Panc1 (cell line): ENCODE measurements around the gene RIPK1. TPM values are rescaled to one million over a fixed set of nuclear protein-coding genes. Genes with fewer than 3 reads are reported as not detected.

Source experiments
- ATAC-seq: fragments of 200-7000 bp; cut with Tn5 transposase; 2 replicates; pipeline ENCODE4 v1.9.1; 2020; ENCODE audit warnings: mild to moderate bottlenecking, moderate library complexity
- BruUV-seq: library from RNA; stranded (reverse); fragments of 400-500 nt; replicated peaks from 2 replicates; lab custom pipeline; 2021; lab: Mats Ljungman, UMichigan
- CTCF ChIA-PET: fragments of 300-600 bp; sonication (Branson Sonifier 250); formaldehyde crosslinking; loops from one replicate; lab custom pipeline; 2022; ENCODE audit warnings: antibody characterized with exemption; lab: Charles Lee
- POLR2A ChIA-PET: fragments of 300-600 bp; sonication (Branson Sonifier 250); formaldehyde crosslinking; loops from one replicate; lab custom pipeline; 2022; ENCODE audit warnings: antibody characterized with exemption; lab: Charles Lee
- DNase-seq: peaks from one replicate; pipeline ENCODE4 v3.0.0-alpha.2; 2010; ENCODE audit warnings: low read depth, low spot score
- H3K27ac ChIP-seq: 2 replicates; pipeline ENCODE4 v1.5.1; 2011; ENCODE audit warnings: mild to moderate bottlenecking, low read length, inconsistent platforms
- H3K27me3 ChIP-seq: fragments of 200-500 bp; sonication (Bioruptor generic); 2 replicates; pipeline ENCODE4 v1.6.0; 2014; ENCODE audit warnings: low read length, inconsistent platforms; ENCODE audit not compliant: control insufficient read depth, insufficient read depth
- H3K36me3 ChIP-seq: fragments of 200-500 bp; sonication (Bioruptor generic); 2 replicates; pipeline ENCODE4 v1.5.1; 2014; ENCODE audit warnings: inconsistent platforms, mild to moderate bottlenecking, low read length, moderate library complexity; ENCODE audit not compliant: control insufficient read depth, insufficient read depth
- H3K4me1 ChIP-seq: 2 replicates; pipeline ENCODE4 v1.5.1; 2011; ENCODE audit warnings: inconsistent platforms, mild to moderate bottlenecking, low read length, moderate library complexity; ENCODE audit not compliant: control insufficient read depth, insufficient read depth
- H3K4me3 ChIP-seq, 2 experiments: 2 replicates each; pipeline ENCODE4 v1.5.1; 2011 to 2012; ENCODE audit warnings: low read depth in 2 of 2, low read length in 2 of 2, mild to moderate bottlenecking in 2 of 2, inconsistent platforms in 1 of 2, moderate library complexity in 1 of 2
- H3K9me3 ChIP-seq: fragments of 200-500 bp; sonication (Bioruptor generic); 2 replicates; pipeline ENCODE4 v1.5.1; 2014; ENCODE audit warnings: low read depth, mild to moderate bottlenecking, inconsistent platforms, low read length, moderate library complexity; ENCODE audit not compliant: control insufficient read depth, insufficient read depth
- POLR2AphosphoS5 ChIP-seq: IDR thresholded peaks from 2 replicates; pipeline ENCODE4 v1.6.1; 2012; ENCODE audit warnings: mild to moderate bottlenecking, low read depth, low read length, moderate library complexity
- SIN3A ChIP-seq: IDR thresholded peaks from 2 replicates; pipeline ENCODE4 v1.6.1; 2012; ENCODE audit warnings: low read depth, mild to moderate bottlenecking, low read length, moderate library complexity, borderline replicate concordance; ENCODE audit not compliant: insufficient read depth
- TCF7L2 ChIP-seq: IDR thresholded peaks from 2 replicates; pipeline ENCODE4 v1.6.1; 2011; ENCODE audit warnings: mild to moderate bottlenecking, low read depth, low read length, inconsistent platforms
- in situ Hi-C: cut with HindIII; loops from 2 replicates; pipeline ENCODE4 v1.10.0; 2016; ENCODE audit warnings: low sequenced_read_pairs, low pct_unique_long_range_greater_than_20kb
- intact Hi-C: fragments of 100-400 bp; cut with micrococcal nuclease; formaldehyde crosslinking; loops from one replicate; pipeline ENCODE4 v1.10.0; 2022; ENCODE audit not compliant: unreplicated experiment
- total RNA-seq: library from RNA; stranded (reverse); gene quantifications from one replicate; pipeline ENCODE4 v1.2.1, GENCODE V29; 2021; ENCODE audit not compliant: unreplicated experiment
- TF ChIP-seq, protein P1 (sequence below), 2 experiments: IDR thresholded peaks; 2 replicates each; pipeline ENCODE4 v1.6.1; 2011 to 2012; ENCODE audit warnings: low read depth in 2 of 2, control low read depth in 1 of 2, low read length in 1 of 2, mild to moderate bottlenecking in 1 of 2, moderate library complexity in 1 of 2; ENCODE audit not compliant: insufficient read depth in 1 of 2
- TF ChIP-seq, protein P2 (sequence below): fragments of 450-650 bp; IDR thresholded peaks from 2 replicates; pipeline ENCODE4 v1.5.1; 2017; ENCODE audit warnings: mild to moderate bottlenecking

Gene RIPK1
- total RNA-seq, 1 experiment from 2014 or later: 31.6 TPM

DNA sequence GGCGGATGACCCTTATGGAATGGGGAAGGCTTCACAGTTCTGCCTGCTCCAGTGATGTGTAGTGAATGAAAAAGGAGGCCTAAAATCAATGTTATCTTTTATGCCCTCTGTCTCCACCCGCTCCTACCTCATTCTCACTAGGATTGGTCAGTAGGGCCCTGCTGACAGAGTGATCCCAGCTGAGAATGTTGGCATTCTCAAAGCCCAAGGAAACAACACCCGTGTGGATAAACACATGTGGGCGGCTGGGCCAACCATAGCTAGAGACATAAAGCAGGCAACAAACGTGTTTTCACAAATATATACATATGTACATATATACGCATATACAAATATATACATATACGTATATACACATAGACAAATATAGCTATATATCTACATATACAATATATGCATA is 4.5 kb downstream of the RIPK1 start:
- intact Hi-C loops (no loop called here), in situ Hi-C loops (no loop called here)
- DNase-seq: no peak
- CTCF ChIA-PET: interaction anchor here (0.5 kb wide), 1 partner anchor 74 kb away, joined by 3 read pairs; no protein-coding TSS in a partner anchor
- Histone ChIP-seq H3K27ac (no peak overlapping the region), H3K4me1 (peaks cover 7% of the 10 kb centered on the region), H3K27me3 (no peaks in the 10 kb centered on the region), H3K4me3 (no peak overlapping the region), H3K9me3 (no peaks in the 10 kb centered on the region), H3K36me3 (no peaks in the 10 kb centered on the region; the same call in none of the 2 replicates)
- no TSS peak for BruUV-seq
- POLR2A ChIA-PET: interaction anchor here (0.6 kb wide), 1 partner anchor 23 kb away, joined by 8 read pairs; no protein-coding TSS in a partner anchor
- no peak for TF ChIP-seq SIN3A
- no peak for TF ChIP-seq POLR2AphosphoS5
- TF ChIP-seq, protein P1, sequence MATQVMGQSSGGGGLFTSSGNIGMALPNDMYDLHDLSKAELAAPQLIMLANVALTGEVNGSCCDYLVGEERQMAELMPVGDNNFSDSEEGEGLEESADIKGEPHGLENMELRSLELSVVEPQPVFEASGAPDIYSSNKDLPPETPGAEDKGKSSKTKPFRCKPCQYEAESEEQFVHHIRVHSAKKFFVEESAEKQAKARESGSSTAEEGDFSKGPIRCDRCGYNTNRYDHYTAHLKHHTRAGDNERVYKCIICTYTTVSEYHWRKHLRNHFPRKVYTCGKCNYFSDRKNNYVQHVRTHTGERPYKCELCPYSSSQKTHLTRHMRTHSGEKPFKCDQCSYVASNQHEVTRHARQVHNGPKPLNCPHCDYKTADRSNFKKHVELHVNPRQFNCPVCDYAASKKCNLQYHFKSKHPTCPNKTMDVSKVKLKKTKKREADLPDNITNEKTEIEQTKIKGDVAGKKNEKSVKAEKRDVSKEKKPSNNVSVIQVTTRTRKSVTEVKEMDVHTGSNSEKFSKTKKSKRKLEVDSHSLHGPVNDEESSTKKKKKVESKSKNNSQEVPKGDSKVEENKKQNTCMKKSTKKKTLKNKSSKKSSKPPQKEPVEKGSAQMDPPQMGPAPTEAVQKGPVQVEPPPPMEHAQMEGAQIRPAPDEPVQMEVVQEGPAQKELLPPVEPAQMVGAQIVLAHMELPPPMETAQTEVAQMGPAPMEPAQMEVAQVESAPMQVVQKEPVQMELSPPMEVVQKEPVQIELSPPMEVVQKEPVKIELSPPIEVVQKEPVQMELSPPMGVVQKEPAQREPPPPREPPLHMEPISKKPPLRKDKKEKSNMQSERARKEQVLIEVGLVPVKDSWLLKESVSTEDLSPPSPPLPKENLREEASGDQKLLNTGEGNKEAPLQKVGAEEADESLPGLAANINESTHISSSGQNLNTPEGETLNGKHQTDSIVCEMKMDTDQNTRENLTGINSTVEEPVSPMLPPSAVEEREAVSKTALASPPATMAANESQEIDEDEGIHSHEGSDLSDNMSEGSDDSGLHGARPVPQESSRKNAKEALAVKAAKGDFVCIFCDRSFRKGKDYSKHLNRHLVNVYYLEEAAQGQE (IDR thresholded peaks at IDR 0.05; ENCODE audit: insufficient read depth in 1 of 2, low read depth in 2 of 2, low read length in 1 of 2): no peak
- no peak for TF ChIP-seq TCF7L2
- TF ChIP-seq, protein P2, sequence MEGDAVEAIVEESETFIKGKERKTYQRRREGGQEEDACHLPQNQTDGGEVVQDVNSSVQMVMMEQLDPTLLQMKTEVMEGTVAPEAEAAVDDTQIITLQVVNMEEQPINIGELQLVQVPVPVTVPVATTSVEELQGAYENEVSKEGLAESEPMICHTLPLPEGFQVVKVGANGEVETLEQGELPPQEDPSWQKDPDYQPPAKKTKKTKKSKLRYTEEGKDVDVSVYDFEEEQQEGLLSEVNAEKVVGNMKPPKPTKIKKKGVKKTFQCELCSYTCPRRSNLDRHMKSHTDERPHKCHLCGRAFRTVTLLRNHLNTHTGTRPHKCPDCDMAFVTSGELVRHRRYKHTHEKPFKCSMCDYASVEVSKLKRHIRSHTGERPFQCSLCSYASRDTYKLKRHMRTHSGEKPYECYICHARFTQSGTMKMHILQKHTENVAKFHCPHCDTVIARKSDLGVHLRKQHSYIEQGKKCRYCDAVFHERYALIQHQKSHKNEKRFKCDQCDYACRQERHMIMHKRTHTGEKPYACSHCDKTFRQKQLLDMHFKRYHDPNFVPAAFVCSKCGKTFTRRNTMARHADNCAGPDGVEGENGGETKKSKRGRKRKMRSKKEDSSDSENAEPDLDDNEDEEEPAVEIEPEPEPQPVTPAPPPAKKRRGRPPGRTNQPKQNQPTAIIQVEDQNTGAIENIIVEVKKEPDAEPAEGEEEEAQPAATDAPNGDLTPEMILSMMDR: no peak
- ATAC-seq: no peak

DNA sequence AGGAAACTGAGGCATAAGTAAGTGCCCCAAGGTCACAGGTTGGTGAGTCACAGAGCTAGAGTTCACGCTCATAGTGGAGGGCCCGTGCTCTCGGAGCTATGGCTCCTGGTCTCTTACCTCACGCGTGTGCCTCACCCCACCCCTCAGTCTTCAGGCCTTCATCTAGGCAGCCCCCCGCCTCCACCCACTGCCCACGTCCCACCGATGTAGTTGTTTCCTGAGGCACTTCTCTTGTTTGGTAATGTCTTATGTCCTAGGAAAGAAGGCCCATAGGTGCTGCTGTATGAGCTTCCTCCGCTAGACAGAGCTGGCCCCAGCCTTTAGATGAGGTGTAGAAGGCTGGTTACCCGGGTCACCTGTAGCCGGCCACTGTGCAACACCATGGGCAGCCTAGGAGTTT is 5.1 kb downstream of the RIPK1 start:
- peaks cover 7% of the 10 kb centered on the region for H3K4me1 ChIP-seq
- BruUV-seq: no TSS peak
- in situ Hi-C loops (no loop called here), intact Hi-C loops (no loop called here)
- peaks cover 5% of the 10 kb centered on the region for H3K36me3 ChIP-seq
- ChIA-PET CTCF (interaction anchor here (0.5 kb wide), 1 partner anchor 74 kb away, joined by 3 read pairs; no protein-coding TSS in a partner anchor), POLR2A (interaction anchor here (0.6 kb wide), 1 partner anchor 23 kb away, joined by 8 read pairs; no protein-coding TSS in a partner anchor)
- no peaks in the 10 kb centered on the region for H3K9me3 ChIP-seq
- no peak for ATAC-seq
- no peak overlapping the region for H3K4me3 ChIP-seq
- no peaks in the 10 kb centered on the region for H3K27me3 ChIP-seq
- TF ChIP-seq POLR2AphosphoS5 (no peak), SIN3A (no peak), TCF7L2 (no peak)
- TF ChIP-seq, protein P2: no peak
- TF ChIP-seq, protein P1 (IDR thresholded peaks at IDR 0.05; ENCODE audit: insufficient read depth in 1 of 2, low read depth in 2 of 2, low read length in 1 of 2): no peak
- no peak overlapping the region for H3K27ac ChIP-seq
- DNase-seq: no peak
